T-helper 1 cell (primary cell): Measurements from ENCODE around the gene ADGRD1.

ENCODE experiments used
- DNase-seq, 5 donors: peaks; one replicate each; pipeline ENCODE4 v3.0.0-alpha.2; 2012 to 2020

ADGRD1 gene

DNA sequence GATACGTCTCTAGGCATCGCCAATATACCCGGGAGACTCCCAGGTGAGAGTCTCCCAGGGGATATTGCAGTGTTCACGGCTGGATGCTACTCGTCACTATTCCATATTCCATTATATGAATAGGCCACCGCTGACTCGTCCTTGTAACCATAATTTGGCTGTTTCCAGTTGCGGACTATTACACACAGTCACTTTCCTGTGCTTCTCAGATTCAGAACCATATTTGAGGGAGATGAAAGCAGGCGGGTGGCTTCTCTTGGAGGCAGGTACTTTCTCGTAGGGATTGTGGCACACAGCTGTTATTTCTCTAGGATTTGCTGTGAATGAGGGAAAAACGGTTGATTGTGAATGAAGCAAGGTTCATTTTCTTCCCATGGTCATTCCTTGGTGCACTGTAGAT is 73.0 kb downstream of the ADGRD1 start:
- no peak for DNase-seq

DNA sequence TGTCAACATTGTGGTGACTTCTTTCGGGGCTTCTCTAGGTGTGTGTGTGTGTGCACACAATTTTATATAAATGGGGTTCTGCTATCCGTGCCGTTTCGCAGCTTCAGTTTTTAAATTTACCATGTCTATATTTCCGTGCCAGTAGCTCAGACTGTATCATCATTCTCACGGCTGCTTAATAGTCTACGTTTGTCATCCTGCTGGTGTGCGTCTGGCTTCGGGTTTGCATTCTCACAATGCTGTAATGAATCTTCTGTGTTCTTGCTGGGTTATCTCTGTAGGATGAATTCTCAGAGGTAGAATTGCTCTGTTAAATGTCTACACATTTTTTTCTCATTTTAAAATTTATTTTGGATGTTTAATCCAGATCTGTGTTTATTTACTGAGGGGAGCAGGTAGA is 73.6 kb downstream of the ADGRD1 start:
- DNase-seq, result no peak

DNA sequence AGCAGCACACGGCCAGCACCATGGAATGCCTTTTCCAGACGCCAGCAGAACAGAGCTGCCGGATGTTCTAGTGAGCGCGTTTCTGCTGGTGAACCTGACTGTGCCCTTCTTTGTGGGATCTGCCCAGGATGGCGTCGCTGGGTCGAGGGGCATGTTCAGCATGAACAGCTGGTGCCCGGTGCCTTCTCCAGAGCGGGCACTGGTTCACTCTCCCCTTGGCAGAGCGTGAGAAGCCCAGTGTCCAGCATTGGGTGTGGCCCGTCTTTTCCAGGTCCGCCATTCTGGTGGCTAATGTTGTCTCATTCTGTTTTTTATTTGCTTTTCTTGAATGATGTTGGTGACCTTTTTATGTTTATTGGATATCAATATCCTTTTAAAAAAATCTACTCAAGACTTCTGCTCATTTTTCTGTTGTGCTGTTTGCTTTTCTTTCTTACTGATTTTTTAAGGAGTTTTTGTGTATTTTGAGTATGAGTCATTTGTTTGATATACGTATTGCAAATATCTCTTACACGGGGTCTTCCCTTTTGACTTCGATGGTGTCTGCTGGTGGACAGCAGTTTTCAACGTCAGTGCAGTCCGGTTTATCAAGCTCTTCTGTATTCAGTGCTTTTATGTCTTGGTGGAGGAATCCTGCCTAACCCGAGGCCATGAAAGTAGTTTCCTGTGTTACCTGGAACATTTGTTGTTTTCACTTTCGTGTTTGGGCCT is 74.3 kb downstream of the ADGRD1 start:
- no peak for DNase-seq

DNA sequence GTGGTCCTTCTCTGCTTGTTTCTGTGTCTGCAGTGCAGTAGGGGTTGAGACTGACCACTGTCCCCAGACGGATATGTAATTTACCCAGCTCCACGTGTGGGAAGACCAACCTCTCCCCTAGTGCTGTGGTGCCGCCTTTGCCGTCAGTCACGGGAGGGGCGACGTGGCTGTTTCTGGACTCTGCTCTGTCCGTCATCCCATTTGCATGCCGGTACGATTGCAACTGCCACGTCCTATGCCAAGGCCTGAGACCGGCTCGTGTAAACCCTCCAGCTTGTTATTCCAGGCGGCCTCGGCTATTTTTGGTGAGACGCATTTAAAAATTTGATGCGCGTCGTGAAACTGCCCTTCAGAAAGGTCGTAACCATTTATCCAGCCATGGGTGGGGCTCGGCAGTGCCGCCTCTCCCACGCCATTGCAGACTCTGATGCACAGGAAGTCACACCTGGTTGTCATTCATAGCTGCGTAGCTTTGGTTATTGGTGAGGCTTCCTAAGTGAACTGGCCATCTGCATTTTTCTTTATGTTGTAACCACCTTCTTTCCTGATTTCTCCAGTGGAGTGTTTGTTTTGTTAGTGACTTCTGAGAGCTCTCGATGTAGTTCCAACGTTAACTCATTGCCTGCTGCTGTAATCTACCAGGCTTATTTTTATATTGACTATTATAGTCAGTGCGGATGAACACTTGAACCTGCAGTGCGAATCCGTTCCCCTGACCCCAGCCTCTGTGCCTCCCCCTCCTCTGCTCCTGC is 75.1 kb downstream of the ADGRD1 start:
- DNase-seq, result no peak

DNA sequence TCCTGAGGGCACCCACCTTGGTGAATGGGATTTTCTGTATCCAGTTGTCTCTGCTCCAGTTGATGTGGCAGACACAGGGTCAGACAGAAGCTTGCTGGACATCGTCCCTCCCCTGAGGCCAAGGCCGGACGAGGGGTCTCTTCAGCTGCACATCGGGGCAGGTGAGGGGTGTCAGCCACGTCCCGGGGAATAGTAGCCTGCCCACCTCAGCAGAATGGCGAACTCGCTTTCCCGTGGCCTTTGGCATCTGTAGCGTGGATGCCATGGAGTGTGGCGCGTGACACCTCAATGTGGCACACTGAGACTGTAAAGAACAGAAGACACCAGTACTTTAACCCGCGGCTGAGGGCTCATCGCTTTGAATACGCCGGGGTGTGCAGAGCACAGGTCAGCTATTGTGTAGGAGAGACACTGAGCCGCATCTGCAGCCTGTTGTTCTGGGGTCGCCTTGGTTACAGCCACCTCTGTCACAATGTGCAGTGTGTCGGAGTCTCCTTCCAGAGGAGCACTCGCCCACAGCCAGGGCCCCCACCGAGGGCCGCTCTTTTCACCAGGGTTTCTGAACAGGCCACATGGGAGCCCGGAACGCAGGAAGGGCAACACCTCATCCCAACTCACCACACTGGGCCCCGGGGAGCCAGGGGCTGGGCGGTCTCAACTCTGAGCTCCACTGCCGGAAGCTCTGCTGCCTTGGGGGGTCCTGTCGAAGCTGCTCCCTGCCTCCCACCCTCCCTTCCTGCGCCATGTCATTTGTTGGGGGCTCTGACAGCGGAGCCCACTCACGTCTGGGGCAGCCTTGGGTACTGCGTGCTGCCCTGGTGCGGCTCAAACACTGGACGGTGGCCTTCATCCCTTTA is 77.0 kb downstream of the ADGRD1 start:
- no peak for DNase-seq

DNA sequence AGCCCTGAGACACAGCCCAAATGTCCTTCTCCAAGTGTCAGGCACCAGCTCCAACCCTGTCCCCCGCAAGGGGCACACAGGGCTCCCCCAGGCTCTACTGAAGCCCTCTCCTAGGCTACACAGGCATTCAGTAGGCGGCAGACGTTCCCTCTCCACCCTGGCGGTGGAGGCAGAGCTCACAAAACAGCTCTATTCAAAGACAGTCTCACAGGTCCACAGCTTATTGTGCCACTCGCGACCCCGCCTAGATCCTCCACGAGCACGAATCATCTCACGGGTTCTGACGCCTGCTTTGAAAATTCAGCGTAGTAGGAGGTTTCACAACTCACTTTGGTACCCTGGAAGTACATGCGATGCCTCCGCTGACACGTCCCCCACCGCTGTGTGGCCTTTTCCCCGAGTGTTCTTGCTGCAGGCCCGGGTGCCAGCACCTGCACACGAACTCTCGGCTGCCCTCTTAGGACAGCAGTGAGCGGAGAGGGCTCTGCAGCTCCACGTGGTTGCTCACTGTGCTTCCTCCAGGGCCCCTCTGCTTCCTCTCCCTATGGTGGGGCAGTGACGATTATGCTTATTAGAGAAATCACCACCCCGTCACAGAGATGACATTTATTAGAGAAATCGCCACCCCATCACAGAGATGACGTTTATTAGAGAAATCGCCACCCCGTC is 78.5 kb downstream of the ADGRD1 start:
- DNase-seq, result no peak

DNA sequence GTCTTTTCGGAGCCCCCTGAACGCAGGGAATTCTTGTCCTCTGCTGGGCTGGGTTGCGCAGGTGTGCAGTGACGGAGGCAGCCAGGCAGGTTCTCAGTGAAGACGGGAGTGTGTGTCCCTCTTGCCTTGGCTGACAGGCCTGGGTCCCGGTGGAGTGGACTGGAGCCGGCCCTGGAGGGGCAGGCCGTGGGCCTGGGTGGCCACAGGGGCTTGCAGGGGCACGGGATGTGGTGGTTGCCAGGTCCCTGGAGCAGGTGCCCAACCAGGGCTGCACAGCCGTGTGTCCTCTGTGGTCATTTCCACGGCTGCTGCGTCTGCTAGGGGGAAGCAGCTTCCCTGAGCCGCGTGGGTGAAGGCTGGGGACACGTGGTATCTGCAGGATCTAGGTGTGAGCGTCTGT is 79.8 kb downstream of the ADGRD1 start:
- DNase-seq, result no peak

DNA sequence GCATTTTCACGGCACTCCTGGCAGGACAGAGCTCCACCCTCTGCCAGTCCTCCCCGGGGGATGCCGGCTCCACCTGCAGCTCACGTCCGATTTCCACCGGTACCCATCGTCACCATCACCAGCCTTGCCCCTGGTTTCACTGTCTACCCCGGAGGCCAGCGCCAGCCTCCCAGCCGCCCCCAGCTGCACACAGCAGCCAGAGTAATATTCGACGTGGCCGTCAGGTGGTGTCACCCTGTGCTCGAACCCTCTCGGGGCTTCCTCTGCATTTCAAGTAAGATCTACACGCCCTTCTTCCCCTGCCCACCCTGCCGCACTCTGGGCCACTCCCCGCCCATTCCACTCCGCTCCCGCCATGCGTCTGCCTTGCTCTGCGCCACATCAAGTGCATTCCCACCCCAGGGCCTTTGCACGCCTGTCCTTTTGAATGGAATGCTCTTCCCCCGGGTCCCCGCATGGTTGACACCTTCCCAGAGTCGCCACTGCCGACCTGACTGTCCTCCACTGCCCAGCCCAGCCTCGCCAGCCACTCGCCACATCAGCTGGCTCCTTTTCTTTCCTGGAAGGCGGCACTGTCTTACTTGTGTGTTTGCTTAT is 80.3 kb downstream of the ADGRD1 start:
- no peak for DNase-seq

DNA sequence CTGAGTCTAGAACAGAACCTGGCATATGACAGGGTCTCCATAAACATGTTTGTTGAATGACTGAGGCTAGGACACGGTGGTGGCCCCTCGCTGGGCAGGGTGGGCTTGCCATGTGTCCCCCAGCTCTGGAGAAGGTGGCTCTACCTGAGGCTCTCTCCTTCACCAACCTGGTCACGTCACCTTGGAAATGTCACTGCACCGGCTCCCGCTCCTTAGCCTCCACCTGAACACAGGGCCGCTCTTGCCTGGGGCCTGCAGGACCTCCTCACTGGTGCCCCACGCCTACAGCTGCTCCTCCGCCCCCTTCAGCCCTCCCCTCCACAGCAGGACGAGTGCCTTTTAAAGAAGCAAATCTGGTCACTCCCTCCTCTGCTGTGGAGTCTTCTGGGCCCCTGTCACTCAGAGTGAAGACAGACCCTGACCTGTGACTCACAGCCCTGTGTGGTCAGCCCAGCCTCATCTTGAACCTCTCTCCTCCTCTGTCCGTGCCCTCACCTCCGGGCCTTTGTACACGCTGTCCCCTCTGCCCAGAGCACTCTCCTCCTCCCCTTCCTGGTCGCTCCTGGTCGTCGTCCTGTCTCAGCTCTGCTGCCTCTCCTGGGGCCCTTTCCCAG is 81.0 kb downstream of the ADGRD1 start:
- DNase-seq, result no peak

DNA sequence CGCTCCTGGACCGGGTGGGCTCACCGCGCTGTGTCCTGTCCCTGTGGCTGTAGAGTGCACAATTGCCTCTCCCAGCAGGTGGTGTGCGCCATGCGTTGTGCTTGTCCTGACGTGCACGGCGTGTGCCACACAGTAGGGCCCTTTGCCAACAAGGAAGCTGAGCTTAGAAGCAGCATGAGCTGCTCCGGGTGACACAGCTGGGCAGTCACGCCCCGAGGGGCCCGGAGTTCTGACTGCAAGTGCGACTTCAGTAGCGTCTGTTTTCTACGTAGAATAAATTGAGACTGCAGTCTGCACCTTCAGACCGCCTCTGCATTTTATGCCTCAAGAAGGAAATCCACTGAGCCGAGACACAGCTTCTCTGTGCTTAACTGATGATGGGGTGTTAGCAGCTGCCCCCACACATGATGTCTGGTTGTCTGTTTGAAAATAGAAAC is 81.6 kb downstream of the ADGRD1 start:
- DNase-seq, result no peak

DNA sequence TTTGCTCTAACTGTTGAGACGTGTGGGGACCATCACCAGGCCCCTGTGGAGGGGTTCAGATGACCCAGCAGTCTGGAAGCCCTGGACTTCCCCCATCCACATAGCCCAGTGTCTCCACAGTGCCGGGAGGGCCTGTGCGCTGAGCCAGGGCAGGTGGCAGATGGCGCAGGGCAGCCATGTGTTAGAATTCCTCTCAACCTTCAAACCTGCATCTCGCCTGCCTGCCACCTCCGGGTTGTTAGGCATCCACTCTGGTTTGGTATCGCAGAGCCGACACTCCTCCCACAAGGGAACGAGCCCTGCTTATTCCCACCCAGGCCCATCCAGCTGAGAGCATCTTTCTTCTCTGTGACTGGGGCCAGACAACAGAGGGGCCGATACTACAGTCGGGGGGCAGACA is 84.5 kb downstream of the ADGRD1 start:
- no peak for DNase-seq

DNA sequence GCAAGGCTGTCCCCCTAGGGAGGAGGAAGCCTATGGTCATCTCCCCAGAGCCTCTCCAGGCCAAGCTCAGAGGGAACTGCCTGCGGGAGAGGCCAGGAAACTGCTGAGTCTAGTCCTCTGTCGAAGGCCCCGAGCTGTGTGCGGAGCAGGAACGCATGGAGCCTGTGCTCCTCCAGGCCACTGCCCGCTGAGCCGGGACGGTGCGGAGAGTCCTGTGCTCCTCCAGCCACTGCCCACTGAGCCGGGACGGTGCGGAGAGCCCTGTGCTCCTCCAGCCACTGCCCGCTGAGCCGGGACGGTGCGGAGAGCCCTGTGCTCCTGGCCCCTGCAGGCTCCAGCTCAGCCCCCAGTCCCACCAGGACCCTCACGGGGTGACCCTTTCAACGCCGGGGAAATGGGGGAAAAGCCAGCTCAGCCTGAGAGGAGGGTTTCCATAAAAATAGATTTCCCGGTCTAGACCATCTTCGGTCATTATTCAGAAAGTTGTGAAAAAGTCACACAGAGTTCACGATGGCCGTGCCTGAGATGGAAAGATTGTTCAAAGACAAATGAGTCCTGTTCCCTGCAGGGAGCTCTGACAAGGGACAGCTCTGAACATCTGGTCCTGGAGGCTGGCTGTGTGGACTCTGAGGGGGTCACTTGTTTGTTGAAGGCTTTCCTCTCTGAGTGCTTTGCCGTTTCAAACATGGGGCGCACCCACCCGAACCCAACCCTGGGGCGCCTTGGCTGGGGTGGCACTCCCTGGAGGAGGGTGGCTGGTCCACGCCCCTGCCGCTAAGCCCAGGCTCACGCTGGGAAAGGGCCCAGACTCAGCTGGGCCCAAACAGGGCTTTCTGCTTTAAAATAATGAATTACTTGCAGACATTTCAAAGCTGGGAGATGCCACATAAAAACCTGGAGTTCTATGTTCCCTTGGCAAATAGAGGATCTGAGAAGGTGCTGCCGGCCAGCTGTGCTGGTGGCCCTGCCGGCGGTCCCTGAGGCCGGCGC is 85.5 kb downstream of the ADGRD1 start:
- DNase-seq, result no peak

DNA sequence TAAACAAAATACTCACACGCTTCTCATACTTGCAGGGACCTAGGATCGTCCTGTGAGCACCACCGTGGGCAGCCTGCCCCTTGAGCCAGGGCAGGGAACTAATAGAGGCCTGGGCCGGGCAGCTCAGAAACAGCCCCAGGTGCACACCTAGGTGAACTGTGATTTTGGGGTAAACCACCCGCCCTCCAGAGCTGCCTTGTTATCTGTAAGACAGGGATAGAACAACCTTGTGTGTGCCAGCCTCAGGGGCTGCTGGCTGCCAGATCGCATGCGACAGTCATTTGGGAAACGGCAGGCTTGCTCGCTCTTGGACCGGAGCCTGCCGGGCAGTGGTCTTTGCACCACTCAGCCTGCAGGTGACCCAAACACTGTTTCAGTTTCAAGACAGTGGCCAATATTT is 86.8 kb downstream of the ADGRD1 start:
- no peak for DNase-seq

DNA sequence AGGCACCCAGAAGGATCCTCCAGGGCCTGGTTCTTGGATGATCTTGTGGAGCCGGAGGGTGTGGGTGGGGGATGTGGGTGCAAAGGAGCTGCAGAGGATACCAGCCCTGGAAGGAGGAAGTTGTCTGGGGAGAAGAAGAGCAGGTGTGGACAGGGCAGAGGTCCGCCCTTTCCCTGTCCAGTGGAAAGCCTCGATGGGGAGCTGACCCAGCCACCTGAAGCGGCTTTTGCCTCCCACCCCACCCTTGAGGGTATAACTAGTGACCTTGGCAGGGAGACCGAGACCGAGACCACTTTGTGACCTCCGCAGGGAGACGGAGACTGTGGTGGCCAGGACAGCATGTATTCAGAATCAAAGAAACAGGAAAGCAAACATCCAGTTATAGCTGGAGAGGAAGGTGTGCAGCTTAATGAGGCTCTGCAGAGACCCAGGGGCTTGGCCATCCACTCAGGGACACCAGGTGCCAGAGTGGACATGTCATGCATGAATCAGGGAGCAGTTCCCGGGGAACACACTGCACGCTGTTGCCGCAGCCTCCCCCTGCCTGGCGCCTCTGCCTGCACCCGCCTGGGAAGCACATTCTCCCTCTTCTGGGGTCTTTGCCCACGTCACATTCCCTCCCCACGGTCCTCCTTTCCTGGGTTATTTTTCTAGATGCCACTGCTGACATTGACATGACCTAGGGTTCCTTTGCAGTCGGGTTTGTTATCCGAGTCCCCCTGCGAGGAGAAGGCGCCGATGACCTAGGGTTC is 87.7 kb downstream of the ADGRD1 start:
- DNase-seq, result no peak

DNA sequence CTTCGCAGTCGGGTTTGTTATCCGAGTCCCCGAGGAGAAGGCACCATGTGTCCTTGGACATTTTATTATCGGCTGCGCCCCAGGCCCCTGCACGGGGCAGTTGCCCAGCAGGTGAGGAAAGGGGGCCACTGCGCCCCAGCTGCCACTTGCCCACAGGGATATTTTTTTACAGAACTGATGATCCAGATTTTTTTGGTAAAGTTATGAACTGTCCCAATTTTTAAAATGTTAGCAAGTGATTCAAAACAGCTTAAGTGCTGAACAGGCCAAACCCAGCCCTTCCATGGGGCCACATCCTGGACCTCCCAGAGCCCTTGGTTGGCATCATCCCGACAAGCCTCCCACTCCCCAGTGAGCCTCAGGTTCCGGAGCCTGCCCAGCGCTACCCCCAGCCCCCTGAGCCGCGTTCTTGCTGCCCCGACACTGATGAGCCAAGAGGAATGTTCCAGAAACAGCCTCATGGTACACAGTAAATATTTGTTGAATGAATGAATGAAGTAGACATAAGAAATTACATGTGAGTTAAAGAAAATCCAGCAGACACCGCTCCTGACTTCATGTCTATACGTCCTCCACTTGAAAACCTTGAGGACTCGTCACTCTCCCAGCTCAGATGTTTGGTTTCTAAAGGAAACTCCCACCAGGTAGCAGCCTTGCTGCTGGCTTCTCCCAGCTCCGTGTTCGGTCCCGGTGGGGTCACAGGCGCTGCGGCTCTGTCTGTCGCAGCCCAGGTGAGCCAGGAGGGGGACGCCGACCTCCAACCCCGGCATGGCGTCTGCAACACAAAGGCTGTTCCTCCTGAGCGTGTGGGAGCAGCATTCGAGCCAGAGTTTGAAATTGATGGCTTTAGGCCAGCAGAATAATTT is 88.5 kb downstream of the ADGRD1 start:
- DNase-seq, result no peak

DNA sequence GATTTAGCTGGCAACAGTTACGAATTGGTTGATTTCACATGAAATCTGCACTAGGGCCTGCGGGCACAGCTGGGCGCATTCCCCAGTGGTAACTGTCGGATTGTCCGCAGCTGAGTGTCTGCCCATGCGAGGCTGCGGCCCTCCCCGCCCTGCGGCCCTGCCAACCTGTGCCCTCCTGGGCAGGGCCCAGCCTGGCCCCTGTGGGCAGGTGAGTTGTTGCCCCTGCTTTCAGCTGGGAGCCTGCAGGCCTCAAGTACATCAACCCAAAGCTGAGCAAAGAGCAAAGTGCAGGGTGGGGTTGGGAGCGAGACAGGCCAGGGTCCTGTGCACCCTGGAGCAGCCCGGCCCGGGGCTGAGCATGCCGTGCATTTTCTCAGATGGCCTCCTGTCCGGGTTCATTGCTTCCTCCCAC is 89.1 kb downstream of the ADGRD1 start:
- no peak for DNase-seq

DNA sequence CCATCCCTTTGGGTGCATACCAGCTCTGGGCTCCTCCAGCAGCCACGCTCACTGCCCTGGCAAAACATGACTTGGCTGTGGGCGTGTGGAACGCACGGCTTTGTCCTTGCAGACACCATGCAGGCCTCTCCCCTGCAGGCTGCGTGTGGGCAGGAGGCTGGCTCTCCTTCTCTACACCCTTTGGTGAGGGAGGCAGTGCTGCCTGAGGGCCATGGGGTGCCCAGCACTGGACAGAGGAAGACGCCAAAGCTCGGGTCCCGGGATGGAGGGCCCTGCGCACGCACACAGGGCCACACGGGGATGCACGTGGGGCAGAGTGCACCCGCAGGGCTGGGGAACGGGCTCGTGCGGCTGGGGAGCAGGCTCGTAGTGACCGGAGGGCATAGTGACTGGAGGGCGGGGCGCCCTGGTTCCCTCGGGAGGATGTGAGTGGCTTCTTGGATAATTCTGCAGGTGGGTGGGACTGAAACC is 89.7 kb downstream of the ADGRD1 start:
- no peak for DNase-seq

DNA sequence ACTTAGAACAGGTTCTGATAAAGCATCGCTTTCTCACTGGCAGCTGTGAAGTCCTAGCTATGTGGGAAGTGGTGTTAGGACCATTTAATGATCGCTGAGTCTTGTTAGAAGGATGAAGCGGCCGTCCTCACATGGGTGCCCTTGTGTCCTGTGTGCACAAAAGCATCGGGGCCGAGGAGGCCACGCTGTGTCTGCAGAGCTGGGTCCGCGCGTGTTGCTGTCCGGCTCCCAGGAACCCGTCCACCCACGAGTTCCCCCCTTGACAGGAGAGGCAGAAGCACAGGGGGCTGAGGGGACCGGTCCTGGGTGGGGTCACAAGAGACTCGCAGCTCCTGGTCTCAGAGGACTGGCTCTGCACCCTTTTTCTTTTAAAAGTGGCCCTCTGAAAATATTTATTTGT is 90.4 kb downstream of the ADGRD1 start:
- DNase-seq, result no peak
